ENCODE measurements around the gene XPO4.
"Not testable (repeated sequence)": the region's sequence is repeated elsewhere in the genome, so short reads cannot be mapped to it uniquely, and the experiment has no call there.

Gene XPO4

DNA sequence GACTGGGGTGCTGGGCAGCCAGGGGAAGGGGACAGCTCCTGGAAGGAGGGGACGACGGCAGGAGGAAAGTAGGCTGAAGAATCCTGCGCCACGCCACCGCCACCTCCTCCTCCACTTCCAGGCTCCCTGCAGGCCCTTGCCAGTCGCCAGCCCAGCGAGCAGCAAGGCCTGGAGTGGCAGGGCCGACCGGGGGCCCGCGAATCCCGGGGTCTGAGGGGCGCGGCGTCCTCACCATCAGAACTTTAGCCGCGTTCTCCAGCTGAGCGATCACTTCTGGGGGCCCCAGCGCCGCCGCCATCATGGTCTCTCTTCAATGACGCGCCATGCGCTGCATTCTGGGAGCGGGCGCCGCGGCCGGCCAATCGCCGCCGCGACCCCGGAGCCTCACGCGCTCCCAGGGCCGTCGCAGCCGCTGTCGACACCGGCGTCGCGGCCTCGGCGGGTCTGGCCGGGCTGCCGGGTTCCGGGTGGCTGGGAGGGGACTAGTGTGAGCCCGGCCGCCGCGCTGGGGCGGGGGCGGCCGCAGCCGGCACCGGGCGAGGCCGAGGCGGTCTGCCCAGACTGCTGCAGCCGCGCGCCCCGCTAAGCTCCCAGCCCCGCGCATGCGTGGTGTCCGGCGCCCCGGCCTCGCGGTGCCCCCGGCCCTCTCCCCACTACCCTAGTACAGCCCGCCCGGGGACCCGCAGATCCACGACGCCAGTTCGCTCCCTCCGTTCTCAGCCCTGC lies at the start of gene XPO4:
Gene XPO4 (minus strand): TSS at position 309 of the 726 bp plus-strand sequence. CDS start 8 bp downstream, at position 301.
- DNase-seq, result peak; percentile 69

GRCh38 chr13:20948001-20948400 lies 45.5 kb upstream of the XPO4 start:
- not testable (repeated sequence) for DNase-seq

- no peak for DNase-seq
Measured at GRCh38 chr13:20945952-20946383, 43.4 kb upstream of the XPO4 start.

GRCh38 chr13:20942938-20943559 lies 40.5 kb upstream of the XPO4 start:
- no peak for DNase-seq

GRCh38 chr13:20940511-20940910 lies 38.0 kb upstream of the XPO4 start:
- not testable (repeated sequence) for DNase-seq

GRCh38 chr13:20940083-20940482 lies 37.5 kb upstream of the XPO4 start:
- no peak for DNase-seq

- no peak for DNase-seq
Measured at GRCh38 chr13:20939662-20940061, 37.1 kb upstream of the XPO4 start.

- no peak for DNase-seq
Measured at GRCh38 chr13:20938302-20938701, 35.8 kb upstream of the XPO4 start.

DNA sequence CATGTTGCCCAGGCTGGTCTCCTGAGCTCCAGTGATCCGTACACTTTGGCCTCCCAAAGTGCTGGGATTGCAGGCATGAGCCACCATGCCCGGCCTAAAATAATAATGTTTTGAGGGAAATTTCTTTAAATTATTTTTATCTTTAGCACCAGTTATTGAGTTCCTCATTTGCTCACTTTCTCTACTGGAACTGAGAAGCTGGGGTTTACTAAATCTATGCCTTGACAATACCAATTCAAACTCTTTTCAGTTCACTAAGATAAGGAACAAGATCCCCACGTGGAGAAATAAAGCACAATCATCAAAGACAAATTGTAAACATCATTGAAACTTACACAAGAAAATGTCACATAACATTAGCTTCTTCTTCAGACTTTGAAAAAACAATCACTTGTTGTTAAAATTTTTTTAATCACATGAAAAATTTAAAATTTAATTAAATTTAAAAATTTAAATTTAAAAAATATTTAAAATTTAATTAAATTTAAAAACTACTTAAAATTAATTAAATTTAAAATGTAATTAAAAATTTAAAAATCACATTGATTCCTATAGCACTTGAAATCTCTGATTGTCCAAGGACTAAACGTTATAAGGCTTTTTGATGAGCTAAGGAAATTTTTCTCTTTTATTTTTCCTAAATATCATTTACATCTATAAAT lies 25.2 kb upstream of the XPO4 start:
- no peak for DNase-seq

- not testable (repeated sequence) for DNase-seq
Measured at GRCh38 chr13:20925395-20925790, 22.8 kb upstream of the XPO4 start.

- peak; percentile 50 for DNase-seq
Measured at GRCh38 chr13:20924758-20925394, 22.3 kb upstream of the XPO4 start.

DNA sequence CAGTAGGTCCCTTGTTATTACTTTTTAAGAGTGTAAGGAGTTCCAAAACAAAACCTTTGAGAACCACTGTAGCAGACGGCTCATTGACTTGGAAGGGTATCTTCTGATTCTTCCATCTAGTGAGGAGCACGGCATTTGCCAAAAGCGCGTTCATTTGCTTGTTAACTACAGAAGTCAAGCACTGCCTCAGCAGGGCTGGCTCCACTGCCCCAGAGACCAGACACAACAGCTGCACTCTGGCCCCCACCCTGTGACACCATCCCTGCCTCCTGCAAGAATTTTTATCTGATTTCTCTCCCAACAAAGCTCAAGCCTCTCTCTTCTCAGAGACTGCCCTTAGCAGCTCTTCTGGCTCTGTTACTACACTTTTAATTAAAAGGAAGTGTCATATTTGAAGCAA lies 20.7 kb upstream of the XPO4 start:
- DNase-seq, result no peak

DNA sequence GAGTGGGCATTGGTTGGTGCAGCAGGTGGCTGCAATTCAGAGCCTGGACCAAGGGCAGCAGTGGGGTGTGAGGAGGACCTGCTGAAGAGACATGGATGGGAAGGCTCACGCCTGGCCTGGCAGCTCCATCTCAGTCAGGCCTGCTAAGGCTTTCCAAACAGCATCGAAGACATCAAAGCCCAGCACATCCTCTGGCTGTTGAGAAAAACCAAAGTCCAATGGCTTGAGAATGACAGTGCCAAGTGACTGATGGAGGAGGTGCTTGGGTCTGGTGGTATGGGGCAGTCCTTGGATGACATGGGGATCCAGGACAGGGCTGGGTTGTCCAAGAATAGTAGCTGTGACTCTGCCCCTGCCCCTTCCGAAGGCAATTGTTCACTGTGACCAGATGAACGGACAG lies 19.0 kb upstream of the XPO4 start:
- DNase-seq, result no peak

DNA sequence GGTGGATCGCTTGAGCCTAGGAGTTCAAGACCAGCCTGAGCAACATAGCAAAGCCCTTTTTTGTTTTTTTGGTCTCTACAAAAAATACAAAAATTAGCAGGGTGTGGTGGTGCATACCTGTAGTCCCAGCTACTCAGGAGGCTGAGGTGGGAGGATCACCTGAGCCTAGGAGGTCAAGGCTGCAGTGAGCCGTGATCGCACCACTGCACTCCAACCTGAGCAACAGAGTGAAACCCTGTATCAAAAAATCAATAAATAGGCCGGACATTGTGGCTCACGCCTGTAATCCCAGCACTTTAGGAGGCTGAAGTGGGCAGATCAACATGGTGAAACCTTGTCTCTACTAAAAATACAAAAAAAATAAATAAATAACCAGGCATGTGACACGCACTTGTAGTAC lies 13.1 kb upstream of the XPO4 start:
- not testable (repeated sequence) for DNase-seq

GRCh38 chr13:20911037-20911436 lies 8.5 kb upstream of the XPO4 start:
- no peak for DNase-seq

DNA sequence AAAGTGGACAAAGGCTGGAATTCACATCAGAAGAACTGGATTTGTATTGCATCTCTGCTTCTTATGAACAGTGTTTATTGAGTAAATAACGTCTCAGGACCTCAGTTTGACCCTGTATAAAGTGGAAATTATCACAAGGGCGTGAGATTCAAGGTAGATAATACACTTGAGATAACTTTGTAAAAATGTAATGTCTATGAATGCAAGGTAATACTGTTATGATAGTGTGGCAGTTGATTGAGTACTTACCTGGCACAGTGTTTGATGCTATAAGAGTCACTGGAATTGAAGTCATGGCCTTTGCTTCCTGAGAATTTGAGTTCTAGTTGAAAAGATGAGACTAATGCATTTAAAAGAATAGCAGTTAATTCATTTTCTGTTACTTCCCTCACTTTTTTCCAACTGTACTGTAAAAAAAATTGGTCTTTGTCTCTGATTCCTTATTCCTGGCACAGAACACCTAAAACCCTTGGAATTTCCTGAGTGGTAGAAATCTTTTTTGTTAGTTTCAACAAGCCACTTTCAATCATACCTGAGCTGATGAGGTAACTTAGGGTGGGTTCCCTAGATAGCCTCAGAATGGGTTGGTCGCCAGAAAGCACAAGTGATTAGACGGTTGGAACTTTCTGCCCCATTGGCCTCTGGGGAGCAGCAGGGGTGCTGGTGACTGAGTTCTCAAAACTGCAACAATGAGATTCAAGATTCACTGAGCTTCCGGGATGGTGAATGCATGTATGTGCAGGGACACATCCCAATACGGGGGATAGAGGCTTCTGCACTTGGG lies 6.4 kb upstream of the XPO4 start:
- no peak for DNase-seq

DNA sequence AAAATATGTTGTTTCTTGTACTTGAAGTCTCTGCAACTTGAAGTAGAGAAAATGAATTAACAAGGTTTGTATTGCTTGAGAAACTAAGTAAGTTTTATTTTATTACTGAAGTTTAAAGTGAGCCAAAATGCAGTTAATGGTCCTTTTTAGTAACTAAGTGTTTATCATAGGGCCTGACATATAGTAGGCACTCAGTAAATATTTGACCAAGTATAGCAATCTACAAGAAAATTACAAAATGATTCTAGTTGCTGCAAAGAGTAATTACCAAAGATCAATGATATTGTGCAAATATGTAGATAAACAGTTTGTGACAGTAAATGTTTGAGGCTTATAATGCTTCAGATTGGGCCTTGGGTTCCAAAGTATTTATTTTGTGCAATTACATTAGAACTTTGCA lies 2.4 kb upstream of the XPO4 start:
- no peak for DNase-seq

DNA sequence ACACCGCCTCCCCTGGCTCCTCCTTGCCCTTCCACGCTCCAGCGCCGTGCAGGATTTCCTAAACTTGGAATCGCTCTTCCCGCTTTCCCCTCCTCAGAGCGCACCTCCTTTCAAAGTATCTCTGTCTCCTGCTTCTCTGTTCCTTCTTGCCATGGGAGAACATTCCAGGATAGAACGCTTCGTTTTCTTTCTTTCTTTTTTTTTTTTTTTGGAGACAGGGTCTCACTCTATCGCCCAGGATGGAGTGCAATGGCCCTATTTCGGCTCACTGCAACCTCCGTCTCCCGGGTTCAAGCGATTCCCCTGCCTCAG lies 574 bp upstream of the XPO4 start:
- DNase-seq, result no peak

GRCh38 chr13:20901668-20902437 lies 693 bp downstream of the XPO4 start:
- DNase-seq, result peak; percentile 8

- no peak for DNase-seq
Measured at GRCh38 chr13:20894245-20894644, 8.3 kb downstream of the XPO4 start.

GRCh38 chr13:20891768-20892167 lies 10.8 kb downstream of the XPO4 start:
- no peak for DNase-seq

DNA sequence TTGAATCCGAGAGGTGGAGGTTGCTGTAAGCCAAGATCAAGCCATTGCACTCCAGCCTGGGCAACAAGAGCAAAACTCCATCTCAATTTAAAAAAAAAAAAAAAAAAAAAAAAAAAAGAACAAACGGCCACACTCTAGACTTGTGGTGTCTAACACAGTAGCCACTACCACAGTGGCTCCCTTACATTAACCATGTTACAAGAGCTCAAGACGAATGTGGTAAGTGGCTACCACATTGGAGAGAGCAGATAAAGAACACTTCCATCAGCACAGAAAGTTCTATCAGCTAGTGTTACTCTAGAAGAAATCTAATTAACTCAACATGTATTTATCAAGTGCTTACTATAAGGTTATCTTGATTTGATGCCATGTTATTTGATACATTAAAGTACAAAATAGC lies 11.5 kb downstream of the XPO4 start:
- DNase-seq, result no peak

Measured in NCI-H2171 treated with DMSO at 0.1 percent for 48 hours (cell line).